Measurements from ENCODE around the gene ASB2. TPM values are rescaled to one million over a fixed set of nuclear protein-coding genes. Genes with fewer than 3 reads are reported as not detected.

Gene ASB2
- total RNA-seq, 1 experiment from 2014 or later = not detected

DNA sequence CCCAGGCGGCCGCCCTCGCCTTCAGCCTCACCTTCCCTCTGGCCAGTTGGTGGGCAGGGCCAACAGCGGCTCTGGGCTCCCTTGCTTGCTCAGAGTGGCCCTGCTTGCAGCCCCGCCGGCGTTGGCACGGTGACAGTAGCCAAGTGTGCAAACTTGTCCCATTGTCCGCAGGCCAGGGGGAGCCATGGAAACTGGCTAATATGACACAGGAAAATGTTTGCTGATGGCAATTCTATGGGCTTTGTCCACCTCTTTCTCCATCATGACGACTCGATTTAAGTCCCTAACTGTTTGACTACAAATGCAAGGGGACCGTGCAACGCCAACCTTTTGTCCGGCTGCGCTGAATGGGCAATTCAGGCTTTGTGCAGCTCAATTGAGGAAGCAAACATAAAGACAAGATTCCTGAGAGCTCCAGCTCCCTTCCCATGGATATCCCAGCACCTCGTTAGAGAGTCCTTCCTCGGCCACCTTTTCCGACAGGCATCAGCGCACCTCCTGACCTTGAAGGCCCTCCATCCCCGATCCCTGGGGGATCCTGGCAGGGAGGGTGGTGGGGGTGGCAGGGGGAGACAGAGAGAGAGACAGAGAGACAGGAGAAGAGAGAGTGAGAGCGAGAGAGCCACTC, 50.0 kb downstream of the ASB2 start (continued):
- TF ChIP-seq CBX3 (IDR thresholded peaks at IDR 0.05; ENCODE audit: low read depth) (no peak), ELF1 (IDR thresholded peaks at IDR 0.05; ENCODE audit: borderline replicate concordance, low read depth) (no peak), POLR2A (IDR thresholded peaks at IDR 0.05; ENCODE audit: borderline replicate concordance, extremely low read depth, insufficient read depth, insufficient read length) (no peak)
- TF ChIP-seq, protein P1, sequence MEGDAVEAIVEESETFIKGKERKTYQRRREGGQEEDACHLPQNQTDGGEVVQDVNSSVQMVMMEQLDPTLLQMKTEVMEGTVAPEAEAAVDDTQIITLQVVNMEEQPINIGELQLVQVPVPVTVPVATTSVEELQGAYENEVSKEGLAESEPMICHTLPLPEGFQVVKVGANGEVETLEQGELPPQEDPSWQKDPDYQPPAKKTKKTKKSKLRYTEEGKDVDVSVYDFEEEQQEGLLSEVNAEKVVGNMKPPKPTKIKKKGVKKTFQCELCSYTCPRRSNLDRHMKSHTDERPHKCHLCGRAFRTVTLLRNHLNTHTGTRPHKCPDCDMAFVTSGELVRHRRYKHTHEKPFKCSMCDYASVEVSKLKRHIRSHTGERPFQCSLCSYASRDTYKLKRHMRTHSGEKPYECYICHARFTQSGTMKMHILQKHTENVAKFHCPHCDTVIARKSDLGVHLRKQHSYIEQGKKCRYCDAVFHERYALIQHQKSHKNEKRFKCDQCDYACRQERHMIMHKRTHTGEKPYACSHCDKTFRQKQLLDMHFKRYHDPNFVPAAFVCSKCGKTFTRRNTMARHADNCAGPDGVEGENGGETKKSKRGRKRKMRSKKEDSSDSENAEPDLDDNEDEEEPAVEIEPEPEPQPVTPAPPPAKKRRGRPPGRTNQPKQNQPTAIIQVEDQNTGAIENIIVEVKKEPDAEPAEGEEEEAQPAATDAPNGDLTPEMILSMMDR (IDR thresholded peaks at IDR 0.05 in 2 of 3, conservative IDR thresholded peaks at IDR 0.05 in 1 of 3; ENCODE audit: borderline replicate concordance in 1 of 3, insufficient read depth in 1 of 3, low read depth in 2 of 3, low read length in 2 of 3) = no peak

DNA sequence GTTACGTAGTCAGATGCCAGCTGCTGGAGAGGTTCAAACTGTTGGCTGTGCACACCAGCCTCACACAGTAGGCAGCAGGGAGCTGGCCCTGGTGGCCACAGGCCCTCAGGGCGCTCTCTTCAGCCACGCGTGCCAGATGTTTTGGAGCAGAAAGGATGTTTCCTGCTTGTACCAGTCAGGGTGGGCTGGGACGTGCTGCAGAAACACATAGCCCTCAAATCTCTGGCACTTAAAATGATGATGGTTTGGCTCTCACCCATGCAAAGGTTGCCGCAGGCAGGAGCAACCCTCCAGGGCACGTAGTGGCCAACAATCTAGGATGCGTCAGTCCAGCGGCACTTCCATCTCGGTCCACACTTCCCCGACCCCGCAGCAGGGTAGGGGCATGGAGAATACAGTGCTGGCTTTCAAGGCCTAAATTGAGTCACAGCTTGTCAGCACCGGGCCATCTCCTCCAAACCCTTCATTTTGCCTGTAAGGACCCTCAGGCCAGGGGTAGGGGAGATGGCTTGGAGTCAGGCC, 50.9 kb downstream of the ASB2 start:
- ATAC-seq = no peak
- H3K36me3 ChIP-seq (ENCODE audit: control insufficient read depth in 1 of 2, insufficient read depth in 2 of 2, low read length in 2 of 2) = no peaks in the 10 kb centered on the region
- BruUV-seq (replicated peaks) = no TSS peak
- no peaks in the 10 kb centered on the region for H3K9me3 ChIP-seq (ENCODE audit: control insufficient read depth in 1 of 2, insufficient read depth in 1 of 2, low read depth in 1 of 2, low read length in 2 of 2)
- no peaks in the 10 kb centered on the region for H3K79me2 ChIP-seq (ENCODE audit: insufficient read depth, low read length)
- no peaks in the 10 kb centered on the region for H3K27me3 ChIP-seq (ENCODE audit: insufficient read depth, low read length)
- no peak overlapping the region for H3K4me3 ChIP-seq (replicated peaks in 1 of 2; ENCODE audit: low read depth in 1 of 2, low read length in 2 of 2)
- H3K9me2 ChIP-seq (ENCODE audit: insufficient read depth) = no peaks in the 10 kb centered on the region
- ChIA-PET CTCF (interaction anchor here (3.7 kb wide), 1 partner anchor 15 kb away, joined by 18 read pairs; no protein-coding TSS in a partner anchor), RAD21 (ENCODE audit: low non-redundant PET in 1 of 2, low total read pairs in 2 of 2, uncharacterized antibody in 2 of 2, unreplicated experiment in 2 of 2) (no interaction called here), POLR2A (no interaction called here)
- intact Hi-C loops (cut with micrococcal nuclease) = no loop called here
- no peak for DNase-seq (ENCODE audit: low read depth, low spot score)
- no peak overlapping the region for H3K9ac ChIP-seq (ENCODE audit: low read length)
- no peaks in the 10 kb centered on the region for H3K4me1 ChIP-seq (ENCODE audit: control insufficient read depth in 1 of 2, insufficient read depth in 2 of 2, low read length in 2 of 2)
- H2AFZ ChIP-seq (ENCODE audit: low read depth, low read length, poor library complexity, severe bottlenecking) = no peak overlapping the region
- no peak overlapping the region for H3K4me2 ChIP-seq (ENCODE audit: low read length)
- TF ChIP-seq SP1 (IDR thresholded peaks at IDR 0.05; ENCODE audit: low read depth) (no peak), CBX3 (IDR thresholded peaks at IDR 0.05; ENCODE audit: low read depth) (no peak), EZH2phosphoT487 (IDR thresholded peaks at IDR 0.05; ENCODE audit: borderline replicate concordance) (no peak), ZFX (IDR thresholded peaks at IDR 0.05) (no peak), RAD21 (IDR thresholded peaks at IDR 0.05; ENCODE audit: low read depth) (no peak), CEBPB (IDR thresholded peaks at IDR 0.05; ENCODE audit: low read depth) (no peak)
- no peaks in the 10 kb centered on the region for H4K20me1 ChIP-seq (ENCODE audit: insufficient read depth)
- no peak overlapping the region for H3K27ac ChIP-seq (ENCODE audit: low read depth, low read length)

Measured in HCT116 (cell line).